NCI-H226 (cell line): Measurements from ENCODE around the gene CALCA.
"Not testable (repeated sequence)": the region's sequence is repeated elsewhere in the genome, so short reads cannot be mapped to it uniquely, and the experiment has no call there.

Experiments used
- DNase-seq: peaks from one replicate; pipeline ENCODE4 v3.0.0-alpha.2; 2015

The CALCA gene

GRCh38 chr11:14971865-14972580, at the start of gene CALCA:
Gene CALCA, minus strand, starts transcription at chr11:14972351. Its CDS starts 1,159 bp downstream, at chr11:14971192.
- DNase-seq: no peak

- no peak for DNase-seq
Observed at GRCh38 chr11:15016200-15016599, 44.0 kb upstream of the CALCA start.

GRCh38 chr11:15011776-15012345, 39.7 kb upstream of the CALCA start:
- no peak for DNase-seq

- no peak for DNase-seq
Observed at GRCh38 chr11:15010865-15011264, 38.7 kb upstream of the CALCA start.

GRCh38 chr11:15006139-15006759, 34.1 kb upstream of the CALCA start:
- DNase-seq: peak; percentile 14

- not testable (repeated sequence) for DNase-seq
Observed at GRCh38 chr11:14988133-14988532, 16.0 kb upstream of the CALCA start.

- no peak for DNase-seq
Observed at GRCh38 chr11:14981507-14981906, 9.4 kb upstream of the CALCA start.

- DNase-seq: peak; percentile 56
Observed at GRCh38 chr11:14980854-14981253, 8.7 kb upstream of the CALCA start.

GRCh38 chr11:14977101-14977880, 5.1 kb upstream of the CALCA start:
- no peak for DNase-seq

GRCh38 chr11:14975252-14975587, 3.1 kb upstream of the CALCA start:
- no peak for DNase-seq

GRCh38 chr11:14974515-14975251, 2.5 kb upstream of the CALCA start:
- no peak for DNase-seq

GRCh38 chr11:14973621-14974514, 1.7 kb upstream of the CALCA start:
- no peak for DNase-seq

GRCh38 chr11:14972581-14973495, 687 bp upstream of the CALCA start:
- no peak for DNase-seq

GRCh38 chr11:14969901-14970323, 2.2 kb downstream of the CALCA start:
- DNase-seq: no peak

GRCh38 chr11:14967581-14968243, 4.4 kb downstream of the CALCA start:
- DNase-seq: no peak

- no peak for DNase-seq
Observed at GRCh38 chr11:14956111-14956510, 16.0 kb downstream of the CALCA start.

GRCh38 chr11:14954581-14954980, 17.6 kb downstream of the CALCA start:
- no peak for DNase-seq

- DNase-seq: no peak
Observed at GRCh38 chr11:14953904-14954303, 18.2 kb downstream of the CALCA start.

GRCh38 chr11:14949437-14950147, 22.6 kb downstream of the CALCA start:
- no peak for DNase-seq
